Tibial artery (tissue), 4 donors: Measurements from ENCODE around the gene EMC8.
A peak's percentile ranks its signal among the peaks of the same experiment; 100 is the strongest.

Source experiments
- DNase-seq, 2 donors: peaks; one replicate each; pipeline ENCODE4 v3.0.0-alpha.2; 2019
- H3K27ac ChIP-seq, 2 donors: fragments of 200-600 bp; sonication (generic) in 1 of 2; 1 replicate in 1 of 2; 2 replicates in 1 of 2; pipeline ENCODE4 v1.5.1; 2018 to 2019; ENCODE audit warnings: mild to moderate bottlenecking in 1 of 2
- H3K27me3 ChIP-seq, 2 donors: fragments of 200-600 bp; sonication (generic) in 1 of 2; one replicate each; pipeline versions ENCODE4 v1.5.1 to v1.6.0; 2016 to 2019
- H3K36me3 ChIP-seq, 3 donors: fragments of 200-600 bp; sonication (generic) in 2 of 3; one replicate each; pipeline ENCODE4 v1.5.1; 2016 to 2019; ENCODE audit warnings: mild to moderate bottlenecking in 2 of 3
- H3K4me1 ChIP-seq, 4 donors: fragments of 200-600 bp; sonication (generic) in 2 of 4; 1 replicate in 3 of 4; 2 replicates in 1 of 4; pipeline ENCODE4 v1.5.1; 2016 to 2019
- H3K4me3 ChIP-seq, 2 donors: fragments of 200-600 bp; sonication (generic) in 1 of 2; 1 replicate in 1 of 2; 2 replicates in 1 of 2; pipeline ENCODE4 v1.5.1; 2018 to 2019; ENCODE audit warnings: mild to moderate bottlenecking in 2 of 2
- H3K9me3 ChIP-seq, 3 donors: fragments of 200-600 bp; sonication (generic) in 1 of 3; one replicate each; pipeline ENCODE4 v1.5.1; 2016 to 2019
- intact Hi-C: fragments of 100-400 bp; cut with DNase I; formaldehyde crosslinking; loops from one replicate; pipeline ENCODE4 v1.15.0; 2023; ENCODE audit warnings: low total_unique reads
- TF ChIP-seq, protein P1 (sequence below), 2 experiments: fragments of 200-600 bp in 1 of 2; fragments of 450-650 bp in 1 of 2; IDR thresholded peaks; one replicate each; pipeline ENCODE4 v1.5.1; 2017 to 2019; ENCODE audit warnings: antibody characterized with exemption in 2 of 2, mild to moderate bottlenecking in 1 of 2, moderate library complexity in 1 of 2

The EMC8 gene

DNA sequence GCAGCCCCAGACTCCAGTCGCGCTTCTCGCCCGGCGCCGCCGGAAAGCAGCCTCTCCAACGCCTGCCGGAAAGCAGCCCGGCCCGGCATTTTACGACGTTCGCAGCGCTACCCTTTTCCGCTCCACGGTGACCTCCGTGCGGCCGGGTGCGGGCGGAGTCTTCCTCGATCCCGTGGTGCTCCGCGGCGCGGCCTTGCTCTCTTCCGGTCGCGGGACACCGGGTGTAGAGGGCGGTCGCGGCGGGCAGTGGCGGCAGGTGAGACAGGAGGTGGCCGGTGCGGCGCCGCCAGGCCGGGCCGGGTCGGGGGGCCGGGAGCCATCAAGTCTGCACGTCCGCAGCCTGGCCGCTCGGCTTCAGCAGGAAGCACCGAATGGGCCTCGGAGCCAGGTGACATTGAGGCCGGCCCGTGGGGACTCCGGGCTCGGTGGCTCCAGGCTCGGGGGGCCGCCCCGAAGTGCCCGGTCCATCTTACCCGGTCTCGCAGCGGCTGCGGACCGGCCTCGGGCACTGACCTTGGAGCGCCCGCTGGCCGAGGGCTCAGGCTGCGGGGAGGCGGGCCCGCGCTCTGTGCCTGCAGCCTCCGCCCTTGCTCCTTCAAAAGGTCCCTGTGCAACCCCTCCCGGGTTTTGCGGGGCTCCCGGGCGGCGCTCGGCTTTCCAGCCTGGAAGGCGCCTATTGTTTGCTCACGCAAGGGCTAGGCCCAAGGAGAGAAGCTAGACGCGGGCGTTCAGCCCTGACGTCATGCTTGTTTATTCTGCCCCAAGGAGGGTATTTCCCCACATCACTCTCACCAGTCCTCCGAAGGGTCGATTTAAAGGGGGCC, at the start of gene EMC8, which contains the start of gene COX4I1:
EMC8 (minus strand) TSS at position 48 of the 824 bp plus-strand sequence. CDS start 249 bp downstream, outside the sequence.
COX4I1 (plus strand) TSS at position 199 of the 824 bp plus-strand sequence. CDS start 1,511 bp downstream, outside the sequence.
- Histone ChIP-seq H3K9me3 (no peaks in the 10 kb centered on the region), H3K4me1 (peaks cover 0 to 34% (median 22%) of the 10 kb centered on the region in 4 donors), H3K36me3 (peaks cover 23 to 54% (median 39%) of the 10 kb centered on the region in 3 donors), H3K27ac (peak within 1 kb of the TSS; percentile 79 to 86), H3K27me3 (no peaks in the 10 kb centered on the region), H3K4me3 (peak within 1 kb of the TSS; percentile 89 to 93)
- TF ChIP-seq, protein P1, sequence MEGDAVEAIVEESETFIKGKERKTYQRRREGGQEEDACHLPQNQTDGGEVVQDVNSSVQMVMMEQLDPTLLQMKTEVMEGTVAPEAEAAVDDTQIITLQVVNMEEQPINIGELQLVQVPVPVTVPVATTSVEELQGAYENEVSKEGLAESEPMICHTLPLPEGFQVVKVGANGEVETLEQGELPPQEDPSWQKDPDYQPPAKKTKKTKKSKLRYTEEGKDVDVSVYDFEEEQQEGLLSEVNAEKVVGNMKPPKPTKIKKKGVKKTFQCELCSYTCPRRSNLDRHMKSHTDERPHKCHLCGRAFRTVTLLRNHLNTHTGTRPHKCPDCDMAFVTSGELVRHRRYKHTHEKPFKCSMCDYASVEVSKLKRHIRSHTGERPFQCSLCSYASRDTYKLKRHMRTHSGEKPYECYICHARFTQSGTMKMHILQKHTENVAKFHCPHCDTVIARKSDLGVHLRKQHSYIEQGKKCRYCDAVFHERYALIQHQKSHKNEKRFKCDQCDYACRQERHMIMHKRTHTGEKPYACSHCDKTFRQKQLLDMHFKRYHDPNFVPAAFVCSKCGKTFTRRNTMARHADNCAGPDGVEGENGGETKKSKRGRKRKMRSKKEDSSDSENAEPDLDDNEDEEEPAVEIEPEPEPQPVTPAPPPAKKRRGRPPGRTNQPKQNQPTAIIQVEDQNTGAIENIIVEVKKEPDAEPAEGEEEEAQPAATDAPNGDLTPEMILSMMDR (IDR thresholded peaks at IDR 0.05) = no peak
- peak; percentile 90 to 97 for DNase-seq
- intact Hi-C loops = no loop called here

DNA sequence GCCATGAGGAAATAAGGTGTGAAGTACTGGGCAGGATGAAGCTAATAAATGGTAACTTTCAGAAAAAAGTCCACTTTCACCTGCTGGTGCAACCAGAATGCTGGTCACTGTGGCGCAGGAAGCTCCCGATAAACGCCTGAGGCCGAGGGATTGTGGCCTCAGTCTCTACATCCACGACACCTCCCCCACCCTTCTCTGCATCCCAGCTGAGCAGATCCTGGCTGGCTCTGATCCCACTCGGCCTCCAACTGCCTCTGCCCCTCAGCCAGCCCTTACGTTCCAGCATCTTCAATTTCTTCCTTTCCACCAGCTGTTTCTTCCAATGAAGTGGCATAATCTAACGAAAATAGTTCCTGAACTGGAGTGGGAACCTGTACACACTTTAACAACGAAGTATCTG, 49.6 kb upstream of the EMC8 start:
- Histone ChIP-seq H3K27ac (no peak overlapping the region), H3K36me3 (no peaks in the 10 kb centered on the region)

DNA sequence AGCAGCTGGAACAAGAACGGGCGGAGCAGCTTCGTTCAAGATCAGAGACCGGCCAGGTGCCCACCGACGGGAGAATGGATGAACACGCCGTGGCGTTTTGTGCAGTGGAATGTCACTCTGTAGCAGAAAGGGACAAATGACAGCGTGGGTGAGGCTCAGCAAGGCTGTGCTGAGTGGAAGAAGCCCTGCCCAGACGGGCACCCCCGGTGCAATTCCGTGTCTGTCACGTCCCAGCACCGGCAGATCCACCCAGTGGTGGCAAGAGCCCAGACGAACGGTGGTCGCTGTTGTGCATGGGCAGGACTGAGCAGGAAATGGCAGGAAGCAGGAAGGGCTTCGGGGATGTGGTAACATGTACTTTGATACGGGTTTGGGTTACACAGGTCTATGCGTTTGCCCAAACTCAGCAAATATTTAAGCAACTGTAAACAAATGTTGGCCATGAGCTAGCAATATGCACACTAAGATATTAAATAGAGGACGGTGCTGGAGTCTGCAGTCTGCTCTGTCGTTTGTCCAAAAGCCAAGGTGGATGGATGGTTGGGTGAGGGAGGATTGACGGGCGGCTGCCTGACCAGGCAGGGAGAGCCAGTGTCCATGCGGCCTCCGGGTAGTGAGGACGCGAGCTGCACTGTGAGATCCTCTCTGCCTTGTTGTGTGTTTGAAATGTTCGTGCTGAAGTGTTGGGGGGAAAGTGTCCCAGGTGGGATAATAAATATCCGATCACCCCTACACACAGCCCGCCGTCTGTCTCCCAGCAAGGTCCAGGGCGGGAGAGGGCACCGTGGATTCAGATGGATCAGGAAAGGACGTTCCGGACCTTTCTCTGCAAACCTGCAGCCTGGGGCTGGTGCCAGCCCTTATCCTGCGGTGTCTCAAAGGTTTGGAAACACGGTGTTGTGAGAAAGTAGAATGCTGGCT, 48.6 kb upstream of the EMC8 start:
- no peak overlapping the region for H3K4me3 ChIP-seq
- no peaks in the 10 kb centered on the region for H3K36me3 ChIP-seq
- H3K4me1 ChIP-seq = no peaks in the 10 kb centered on the region
- peaks cover 0 to 33% of the 10 kb centered on the region in 2 donors for H3K27me3 ChIP-seq
- intact Hi-C loops = no loop called here
- no peak overlapping the region for H3K27ac ChIP-seq
- peak in 1 of 2 donors; percentile 51 for DNase-seq
- TF ChIP-seq, protein P1 (IDR thresholded peaks at IDR 0.05) = no peak
- no peaks in the 10 kb centered on the region for H3K9me3 ChIP-seq

More for the DNA sequence above, 49.6 kb upstream of the EMC8 start:
- H3K4me1 ChIP-seq = no peaks in the 10 kb centered on the region
- intact Hi-C loops = no loop called here
- no peak overlapping the region for H3K4me3 ChIP-seq
- TF ChIP-seq, protein P1 (IDR thresholded peaks at IDR 0.05) = no peak
- peaks cover 0 to 26% of the 10 kb centered on the region in 2 donors for H3K27me3 ChIP-seq
- peak in 1 of 2 donors; percentile 35 for DNase-seq
- no peaks in the 10 kb centered on the region for H3K9me3 ChIP-seq

DNA sequence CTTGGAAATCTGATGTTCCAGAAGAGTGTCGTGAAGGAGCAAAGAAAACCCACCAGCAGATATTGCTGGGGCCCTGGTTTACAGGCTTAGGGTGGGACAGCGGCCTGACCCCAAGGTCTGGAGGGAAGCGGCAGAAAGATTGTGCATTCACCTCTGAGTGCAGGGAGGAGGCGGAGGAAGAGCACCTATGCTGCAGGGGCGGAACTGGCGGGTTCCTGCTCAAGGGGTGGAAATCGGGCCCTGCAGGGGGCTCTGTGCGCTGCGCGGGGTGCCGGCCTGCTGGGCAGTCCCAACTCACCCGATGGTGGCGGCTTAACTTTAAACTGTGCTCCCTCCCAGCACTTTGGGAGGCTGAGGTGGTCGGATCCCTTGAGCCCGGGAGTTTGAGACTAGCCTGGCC, 47.7 kb upstream of the EMC8 start:
- Histone ChIP-seq H3K4me1 (no peaks in the 10 kb centered on the region), H3K27me3 (peaks cover 0 to 33% of the 10 kb centered on the region in 2 donors), H3K27ac (no peak overlapping the region), H3K4me3 (no peak overlapping the region), H3K36me3 (no peaks in the 10 kb centered on the region), H3K9me3 (no peaks in the 10 kb centered on the region)
- intact Hi-C loops = no loop called here
- no peak for DNase-seq
- TF ChIP-seq, protein P1 (IDR thresholded peaks at IDR 0.05) = no peak

DNA sequence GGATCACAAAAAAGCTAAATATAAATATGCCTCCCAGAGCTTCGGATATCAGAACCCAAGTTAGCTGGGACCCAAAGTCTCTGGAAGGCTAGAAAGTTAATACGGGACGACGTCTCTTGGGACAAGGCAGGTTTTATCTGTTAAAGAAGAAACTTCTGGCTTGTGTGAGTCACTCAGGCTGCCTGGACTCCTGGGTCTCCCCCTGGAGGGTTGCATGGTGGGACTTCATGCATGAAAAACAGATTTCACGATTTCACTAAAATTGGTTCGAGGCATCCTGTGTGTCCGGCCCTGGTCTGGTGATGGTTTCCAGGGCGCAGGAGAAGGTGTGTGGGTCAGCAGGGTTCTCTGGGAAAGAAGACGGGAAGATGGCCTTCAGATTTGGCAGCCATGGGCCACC, 47.1 kb upstream of the EMC8 start:
- TF ChIP-seq, protein P1 (IDR thresholded peaks at IDR 0.05) = no peak
- no peak overlapping the region for H3K27ac ChIP-seq
- peaks cover 0 to 33% of the 10 kb centered on the region in 2 donors for H3K27me3 ChIP-seq
- H3K4me1 ChIP-seq = no peaks in the 10 kb centered on the region
- intact Hi-C loops = no loop called here
- no peak for DNase-seq
- no peaks in the 10 kb centered on the region for H3K36me3 ChIP-seq
- no peak overlapping the region for H3K4me3 ChIP-seq
- no peaks in the 10 kb centered on the region for H3K9me3 ChIP-seq
